ENCODE measurements around the gene AFF4.

Gene AFF4

GRCh38 chr5:132826424-132827082 is 136.9 kb downstream of the AFF4 start:
- DNase-seq: no peak

- DNase-seq: no peak
These were observed 137.5 kb downstream of the AFF4 start for GRCh38 chr5:132825834-132826391.

Data from NCI-H748 treated with DMSO at 0.1 percent for 48 hours (cell line).